Peyer's patch (tissue), 4 donors: ENCODE measurements around the gene TPM1. TPM values are rescaled to one million over a fixed set of nuclear protein-coding genes. Genes with fewer than 3 reads are reported as not detected.

Experiments used
- DNase-seq, 3 donors: peaks; one replicate each; pipeline ENCODE4 v3.0.0-alpha.2; 2017 to 2019
- H3K27ac ChIP-seq, 4 donors: fragments of 200-600 bp; sonication (generic); one replicate each; pipeline ENCODE4 v1.5.1; 2016 to 2019
- H3K27me3 ChIP-seq, 2 donors: fragments of 200-600 bp; sonication (generic); one replicate each; pipeline ENCODE4 v1.5.1; 2019
- H3K36me3 ChIP-seq, 3 donors: fragments of 200-600 bp; sonication (generic); one replicate each; pipeline ENCODE4 v1.5.1; 2016 to 2019
- H3K4me1 ChIP-seq, 4 donors: fragments of 200-600 bp; sonication (generic); one replicate each; pipeline ENCODE4 v1.5.1; 2016 to 2019
- H3K4me3 ChIP-seq, 4 donors: fragments of 200-600 bp; sonication (generic); 1 replicate in 3 of 4; 2 replicates in 1 of 4; pipeline ENCODE4 v1.5.1; 2016 to 2019; ENCODE audit warnings: mild to moderate bottlenecking in 1 of 4
- H3K9me3 ChIP-seq, 4 donors: fragments of 200-600 bp; sonication (generic); one replicate each; pipeline ENCODE4 v1.5.1; 2016 to 2019; ENCODE audit warnings: mild to moderate bottlenecking in 1 of 4
- CTCF ChIP-seq, 6 experiments: fragments of 450-650 bp in 4 of 6; fragments of 200-600 bp in 2 of 6; sonication (generic) in 1 of 6; IDR thresholded peaks; one replicate each; pipeline ENCODE4 v1.5.1; 2017 to 2019; ENCODE audit warnings: antibody characterized with exemption in 6 of 6, mild to moderate bottlenecking in 3 of 6, moderate library complexity in 1 of 6
- POLR2A ChIP-seq, 2 donors: fragments of 450-650 bp; IDR thresholded peaks; one replicate each; pipeline ENCODE4 v1.5.1; 2017; ENCODE audit warnings: antibody characterized with exemption in 2 of 2, mild to moderate bottlenecking in 2 of 2, moderate library complexity in 2 of 2
- total RNA-seq, 4 donors: library from RNA; depleted of rRNA; stranded (reverse); fragments of >200 nt; gene quantifications; one replicate each; pipeline ENCODE4 v1.1.0, GENCODE V29; 2016

Gene TPM1
- total RNA-seq, 4 donors from 2014 or later, result 555 to 997 (median 617) TPM

GRCh38 chr15:63079947-63080626 lies 37.5 kb downstream of the TPM1 start:
- Histone ChIP-seq H3K4me1 (peaks cover 0 to 10% (median 0%) of the 10 kb centered on the region in 4 donors), H3K27me3 (no peaks in the 10 kb centered on the region), H3K4me3 (no peak overlapping the region), H3K27ac (no peak overlapping the region), H3K36me3 (no peaks in the 10 kb centered on the region), H3K9me3 (no peaks in the 10 kb centered on the region)
- DNase-seq, result peak in 1 of 3 donors; percentile 61
- TF ChIP-seq CTCF (IDR thresholded peaks at IDR 0.05) (no peak), POLR2A (IDR thresholded peaks at IDR 0.05) (no peak)

- Histone ChIP-seq H3K27ac (no peak overlapping the region), H3K36me3 (no peaks in the 10 kb centered on the region), H3K27me3 (no peaks in the 10 kb centered on the region), H3K4me3 (no peak overlapping the region), H3K4me1 (peaks cover 0 to 10% (median 0%) of the 10 kb centered on the region in 4 donors), H3K9me3 (no peaks in the 10 kb centered on the region)
- no peak for DNase-seq
- TF ChIP-seq CTCF (IDR thresholded peaks at IDR 0.05) (no peak), POLR2A (IDR thresholded peaks at IDR 0.05) (no peak)
Observed at GRCh38 chr15:63080634-63081250, 38.2 kb downstream of the TPM1 start.

- no peak overlapping the region for H3K4me3 ChIP-seq
- H3K4me1 ChIP-seq, result no peaks in the 10 kb centered on the region
- H3K27ac ChIP-seq, result no peak overlapping the region
- no peaks in the 10 kb centered on the region for H3K27me3 ChIP-seq
- TF ChIP-seq CTCF (IDR thresholded peaks at IDR 0.05), result no peak
- no peak for TF ChIP-seq POLR2A (IDR thresholded peaks at IDR 0.05)
- H3K9me3 ChIP-seq, result no peaks in the 10 kb centered on the region
- DNase-seq, result no peak
- no peaks in the 10 kb centered on the region for H3K36me3 ChIP-seq
Observed at GRCh38 chr15:63082366-63082765, 39.8 kb downstream of the TPM1 start.

DNA sequence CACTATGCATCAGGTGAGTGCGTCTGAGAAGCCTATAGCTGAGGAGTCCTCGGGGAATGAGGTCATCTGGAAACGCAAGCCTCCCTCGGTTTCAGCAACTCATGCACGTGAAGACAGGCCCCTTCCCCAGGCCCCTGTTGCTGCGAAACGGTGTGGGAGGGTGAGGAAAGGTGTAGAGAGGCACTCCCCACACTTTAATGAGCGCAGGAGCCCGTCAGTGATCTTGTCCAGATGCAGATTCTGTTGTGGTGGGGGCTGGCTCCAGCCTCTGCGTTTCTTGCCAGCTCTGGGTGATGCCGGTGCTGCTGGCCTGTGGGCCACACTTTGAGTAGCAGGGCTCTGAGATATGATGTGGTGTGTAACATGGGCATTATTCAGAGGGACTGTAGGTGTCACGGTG lies 40.5 kb downstream of the TPM1 start:
- no peak for DNase-seq
- no peaks in the 10 kb centered on the region for H3K9me3 ChIP-seq
- TF ChIP-seq POLR2A (IDR thresholded peaks at IDR 0.05), result no peak
- no peak for TF ChIP-seq CTCF (IDR thresholded peaks at IDR 0.05)
- no peaks in the 10 kb centered on the region for H3K27me3 ChIP-seq
- H3K4me3 ChIP-seq, result no peak overlapping the region
- peak overlapping the region in 1 of 4 donors; percentile 20 for H3K27ac ChIP-seq
- no peaks in the 10 kb centered on the region for H3K36me3 ChIP-seq
- no peaks in the 10 kb centered on the region for H3K4me1 ChIP-seq

DNA sequence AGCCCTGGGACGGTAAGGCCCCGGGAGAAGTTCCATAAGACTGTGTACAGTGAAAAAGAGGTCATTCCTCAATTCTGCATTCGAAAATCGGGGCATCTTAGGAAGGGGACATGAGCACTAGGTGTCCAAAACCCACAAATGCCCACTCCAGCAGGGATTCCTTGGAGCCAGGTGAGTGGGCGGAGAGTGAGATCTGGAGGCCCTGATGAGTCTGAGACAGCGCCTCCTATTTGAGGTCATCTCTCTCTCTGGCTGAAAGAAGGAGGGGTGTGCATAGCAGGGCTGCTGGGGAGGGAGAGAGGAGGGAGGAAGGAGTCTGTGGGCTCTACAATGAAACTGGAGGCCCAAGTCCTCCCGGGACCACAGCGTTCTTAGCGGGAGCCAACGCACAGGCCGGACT lies 41.0 kb downstream of the TPM1 start:
- Histone ChIP-seq H3K27ac (peak overlapping the region in 1 of 4 donors; percentile 20), H3K27me3 (no peaks in the 10 kb centered on the region), H3K4me1 (no peaks in the 10 kb centered on the region), H3K9me3 (no peaks in the 10 kb centered on the region), H3K4me3 (no peak overlapping the region), H3K36me3 (no peaks in the 10 kb centered on the region)
- TF ChIP-seq POLR2A (IDR thresholded peaks at IDR 0.05), result no peak
- TF ChIP-seq CTCF (IDR thresholded peaks at IDR 0.05), result no peak
- DNase-seq, result no peak
